SK-MEL-5 (cell line): ENCODE data around the gene COTL1. TPM values are rescaled to one million over a fixed set of nuclear protein-coding genes. Genes with fewer than 3 reads are reported as not detected.

Experiments
- DNase-seq: peaks from one replicate; pipeline ENCODE4 v3.0.0-alpha.2; 2016; ENCODE audit warnings: low read depth, low spot score
- in situ Hi-C: cut with HindIII; loops from 2 replicates; pipeline ENCODE4 v1.10.0; 2016; ENCODE audit warnings: low sequenced_read_pairs, high pct_unique_total_duplicates, low pct_unique_long_range_greater_than_20kb
- total RNA-seq: library from RNA; depleted of rRNA; stranded (reverse); fragments of >200 nt; shearing (Covaris generic); gene quantifications from 2 replicates; pipeline ENCODE4 v1.2.3, GENCODE V29; 2014

COTL1 gene
- total RNA-seq, 1 experiment from 2014 or later: 159 TPM

GRCh38 chr16:84548971-84549844 is 68.7 kb downstream of the COTL1 start:
- in situ Hi-C loops: no loop called here
- no peak for DNase-seq

DNA sequence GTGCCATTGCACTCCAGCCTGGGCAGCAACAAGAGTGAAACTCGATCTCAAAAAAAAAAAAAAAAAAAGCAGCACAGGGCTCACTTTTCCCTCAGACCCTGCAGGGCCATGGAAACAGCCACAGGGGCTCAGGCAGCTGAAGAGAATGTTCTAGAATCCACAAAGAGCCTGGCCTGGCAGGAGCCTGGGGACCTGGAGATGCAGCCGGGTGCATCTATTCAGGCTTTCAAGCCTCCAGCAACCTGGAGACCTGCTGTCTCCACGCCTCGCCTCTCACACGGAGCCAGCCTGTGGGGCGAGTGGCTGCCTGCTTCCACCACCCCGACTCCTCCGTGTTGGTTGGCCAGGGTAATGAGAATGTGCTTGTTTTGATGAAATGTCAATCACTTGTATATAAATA is 69.4 kb downstream of the COTL1 start:
- DNase-seq: no peak
- in situ Hi-C loops: no loop called here

- DNase-seq: no peak
- in situ Hi-C loops: no loop called here
These were observed 70.3 kb downstream of the COTL1 start for GRCh38 chr16:84547546-84548061.

DNA sequence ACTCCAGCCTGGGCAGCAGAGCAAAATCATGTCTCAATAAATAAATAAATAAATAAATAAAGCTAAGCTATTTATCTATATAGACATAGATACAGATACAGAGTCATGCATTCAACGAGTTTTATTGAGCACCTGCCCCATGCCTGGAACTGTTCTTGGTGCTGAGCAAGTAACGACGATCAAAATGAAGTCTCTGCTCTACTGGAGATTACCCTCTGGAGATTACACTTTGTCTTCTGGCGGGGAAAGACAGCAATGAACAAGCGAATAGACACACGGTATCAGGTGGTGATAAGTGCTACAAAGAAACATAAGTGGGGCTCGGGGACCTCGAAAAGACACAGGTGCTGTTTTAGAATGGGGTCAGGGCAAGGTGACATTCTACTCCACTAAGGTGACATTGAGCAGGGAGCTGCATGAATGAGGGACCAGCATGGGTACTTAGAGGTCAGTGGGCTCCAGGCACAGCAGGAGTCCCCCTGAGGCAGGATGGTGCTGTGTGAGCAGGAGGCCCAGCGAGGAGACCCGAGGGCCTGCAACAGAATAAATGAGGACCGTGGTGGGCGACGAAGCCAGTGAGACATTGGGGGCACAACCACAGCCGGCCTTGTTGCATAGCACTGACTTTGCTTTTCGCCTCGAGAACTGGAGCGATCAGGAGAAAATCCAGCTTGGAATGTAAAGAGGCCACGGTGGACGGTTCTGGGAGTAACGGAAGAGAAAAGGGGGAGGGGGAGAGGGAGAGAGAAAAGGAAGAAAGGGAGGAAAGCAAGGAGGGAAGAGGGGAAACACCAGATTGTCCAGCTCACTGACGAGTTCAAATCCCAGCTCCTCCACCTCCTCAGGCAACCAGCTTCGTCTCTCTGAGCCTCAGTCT is 71.0 kb downstream of the COTL1 start:
- DNase-seq: no peak
- in situ Hi-C loops: no loop called here

DNA sequence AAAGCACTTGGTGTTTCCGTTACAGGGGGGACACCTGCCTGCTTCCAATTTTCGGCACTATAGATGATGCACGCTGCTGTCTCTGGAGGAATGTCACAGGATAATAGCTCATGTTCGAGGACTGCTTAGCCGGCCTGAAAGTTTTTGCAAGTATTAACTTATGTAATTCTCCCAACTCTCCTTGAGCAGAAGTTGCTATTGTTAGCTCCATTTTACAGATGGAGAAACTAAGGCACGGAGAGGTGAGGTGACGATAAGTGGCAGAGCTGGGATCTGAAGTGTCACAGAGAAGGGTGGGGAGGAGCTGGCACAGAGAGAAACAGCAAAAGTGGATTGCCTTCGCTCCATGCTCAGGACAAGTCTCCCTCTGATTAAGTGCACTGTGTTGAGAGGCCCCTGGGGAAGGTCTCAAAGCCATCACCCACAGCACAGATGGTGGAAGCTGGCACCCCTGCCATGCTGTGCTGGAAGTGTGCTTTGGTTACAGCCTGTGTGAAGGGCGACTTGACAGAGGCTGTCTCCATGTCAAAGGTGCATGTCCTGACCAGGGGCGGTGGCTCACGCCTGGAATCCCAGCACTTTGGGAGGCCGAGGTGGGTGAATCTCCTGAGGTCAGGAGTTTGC is 72.7 kb downstream of the COTL1 start:
- in situ Hi-C loops: no loop called here
- DNase-seq: no peak

GRCh38 chr16:84544031-84544773 is 73.7 kb downstream of the COTL1 start:
- DNase-seq: no peak
- in situ Hi-C loops: no loop called here

DNA sequence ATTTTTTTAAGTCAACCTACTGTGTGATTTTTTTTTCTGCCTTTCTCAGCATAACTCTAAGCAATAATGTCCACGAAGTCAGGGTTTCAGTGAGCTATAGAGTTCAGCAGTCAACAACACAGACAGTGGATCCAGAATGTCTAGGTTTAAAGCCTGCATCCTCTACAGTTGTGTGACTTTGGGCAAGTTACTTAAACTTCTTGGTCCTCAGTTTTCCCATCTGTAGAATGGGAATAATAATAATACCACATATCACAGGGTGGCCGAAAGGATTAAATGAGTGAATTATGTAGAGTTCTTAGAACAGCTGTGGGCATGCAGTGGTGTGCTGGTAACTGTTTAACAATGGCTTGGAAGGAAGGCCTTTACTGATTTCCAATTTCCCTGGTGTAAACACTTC is 74.6 kb downstream of the COTL1 start:
- in situ Hi-C loops: no loop called here
- no peak for DNase-seq

- DNase-seq: no peak
- in situ Hi-C loops: no loop called here
These were observed 75.7 kb downstream of the COTL1 start for GRCh38 chr16:84541999-84542817.

- in situ Hi-C loops: no loop called here
- DNase-seq: no peak
These were observed 77.7 kb downstream of the COTL1 start for GRCh38 chr16:84540194-84540593.

GRCh38 chr16:84538222-84538840 is 79.5 kb downstream of the COTL1 start:
- in situ Hi-C loops: no loop called here
- no peak for DNase-seq

GRCh38 chr16:84537491-84538151 is 80.3 kb downstream of the COTL1 start:
- in situ Hi-C loops: no loop called here
- peak; percentile 90 for DNase-seq

- in situ Hi-C loops: no loop called here
These were observed 82.0 kb downstream of the COTL1 start for GRCh38 chr16:84535851-84536250.

DNA sequence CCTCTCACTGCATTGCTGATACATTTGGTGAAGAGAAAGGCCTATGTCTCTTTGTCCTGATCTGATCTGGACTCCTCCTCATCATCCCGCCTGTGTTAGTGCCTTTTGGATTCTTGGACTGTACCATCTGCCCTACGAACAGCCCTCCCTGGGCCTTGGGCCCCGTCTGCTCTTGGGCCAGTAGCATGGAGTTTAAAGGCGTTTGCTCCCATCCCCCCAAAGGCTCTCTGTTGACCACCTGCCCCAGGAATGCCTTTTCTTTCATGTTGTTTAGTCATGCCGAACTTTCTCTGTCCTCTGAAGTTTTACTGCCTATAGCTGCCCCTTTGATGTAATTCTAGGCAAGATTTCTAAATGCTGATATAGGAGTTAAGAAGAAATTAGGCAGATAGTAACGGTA is 82.5 kb downstream of the COTL1 start:
- no peak for DNase-seq
- in situ Hi-C loops: no loop called here

More at GRCh38 chr16:84535851-84536250, 82.0 kb downstream of the COTL1 start:
- DNase-seq: no peak

- in situ Hi-C loops: no loop called here
- DNase-seq: no peak
These were observed 83.1 kb downstream of the COTL1 start for GRCh38 chr16:84534815-84535214.

DNA sequence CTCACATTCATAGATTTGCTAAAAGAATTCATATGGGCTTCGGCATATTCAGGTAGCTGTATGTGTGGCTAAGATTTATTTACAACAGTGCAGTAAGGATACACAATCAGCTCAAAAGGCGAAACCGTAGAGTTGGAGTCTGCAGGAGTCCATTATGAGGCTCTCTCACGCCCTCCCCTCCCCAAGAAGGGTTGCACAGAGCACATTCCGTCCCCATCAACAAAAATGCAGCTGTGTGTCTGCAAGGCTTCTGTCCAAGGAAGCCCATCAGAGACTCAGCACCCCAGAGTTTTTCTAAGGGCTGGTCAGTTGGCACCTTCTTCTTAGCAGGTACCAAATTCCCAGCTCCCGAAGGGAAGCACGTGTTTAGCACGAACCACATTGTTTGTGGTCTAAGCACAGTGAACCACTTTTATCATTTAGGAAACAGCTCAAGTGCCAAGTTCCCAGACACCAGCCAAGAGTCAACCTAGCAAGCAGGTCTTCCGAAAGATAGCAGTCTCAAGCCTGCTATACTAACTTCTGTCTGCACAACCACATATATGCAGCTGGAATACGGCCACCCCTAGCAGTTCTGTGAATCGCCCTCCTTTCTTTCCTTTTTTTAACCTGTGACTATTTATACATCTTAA is 84.9 kb downstream of the COTL1 start:
- in situ Hi-C loops: no loop called here
- DNase-seq: no peak
